Measurements from ENCODE around the gene TMEM37.

DNA sequence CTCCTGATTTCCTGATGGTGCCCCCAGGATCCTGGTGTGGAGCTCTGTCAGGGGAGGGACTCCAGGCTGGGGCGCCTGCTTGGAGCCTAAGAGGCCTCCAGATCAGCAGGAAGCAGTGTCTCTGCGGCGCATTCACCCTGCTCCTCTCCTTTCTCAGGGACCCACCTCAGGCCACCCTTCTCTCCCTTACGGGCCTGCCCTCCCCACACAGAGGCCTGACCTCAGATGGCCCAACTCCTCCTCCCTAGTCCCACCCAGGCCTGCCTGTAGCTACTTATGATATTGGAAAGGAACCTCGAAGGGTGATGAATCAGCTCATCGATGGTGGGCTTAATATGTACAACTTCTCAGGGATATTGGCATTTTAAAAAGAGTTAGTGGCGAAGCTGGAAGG is 10.6 kb downstream of the TMEM37 start:
- TF ChIP-seq, protein P1, sequence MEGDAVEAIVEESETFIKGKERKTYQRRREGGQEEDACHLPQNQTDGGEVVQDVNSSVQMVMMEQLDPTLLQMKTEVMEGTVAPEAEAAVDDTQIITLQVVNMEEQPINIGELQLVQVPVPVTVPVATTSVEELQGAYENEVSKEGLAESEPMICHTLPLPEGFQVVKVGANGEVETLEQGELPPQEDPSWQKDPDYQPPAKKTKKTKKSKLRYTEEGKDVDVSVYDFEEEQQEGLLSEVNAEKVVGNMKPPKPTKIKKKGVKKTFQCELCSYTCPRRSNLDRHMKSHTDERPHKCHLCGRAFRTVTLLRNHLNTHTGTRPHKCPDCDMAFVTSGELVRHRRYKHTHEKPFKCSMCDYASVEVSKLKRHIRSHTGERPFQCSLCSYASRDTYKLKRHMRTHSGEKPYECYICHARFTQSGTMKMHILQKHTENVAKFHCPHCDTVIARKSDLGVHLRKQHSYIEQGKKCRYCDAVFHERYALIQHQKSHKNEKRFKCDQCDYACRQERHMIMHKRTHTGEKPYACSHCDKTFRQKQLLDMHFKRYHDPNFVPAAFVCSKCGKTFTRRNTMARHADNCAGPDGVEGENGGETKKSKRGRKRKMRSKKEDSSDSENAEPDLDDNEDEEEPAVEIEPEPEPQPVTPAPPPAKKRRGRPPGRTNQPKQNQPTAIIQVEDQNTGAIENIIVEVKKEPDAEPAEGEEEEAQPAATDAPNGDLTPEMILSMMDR (IDR thresholded peaks at IDR 0.05; ENCODE audit: low read depth, low read length) = no peak
- TF ChIP-seq MAX (IDR thresholded peaks at IDR 0.05; ENCODE audit: low read depth, low read length) (no peak), POLR2A (IDR thresholded peaks at IDR 0.05; ENCODE audit: extremely low read depth, insufficient read length) (no peak), MYC (IDR thresholded peaks at IDR 0.05; ENCODE audit: low read depth, low read length) (no peak)

Data from NB4 (cell line).